ENCODE measurements around the gene IL12A. TPM values are rescaled to one million over a fixed set of nuclear protein-coding genes. Genes with fewer than 3 reads are reported as not detected.

Gene IL12A
- total and polyA plus RNA-seq, 2 of the 8 experiments (the other 6 are each of a cell fraction or from before 2014, with no cell fraction given): 0.41 to 0.92 TPM

GRCh38 chr3:159941038-159942000, 47.3 kb upstream of the IL12A start (continued):
- TF ChIP-seq CTCF (IDR thresholded peaks at IDR 0.05; ENCODE audit: control extremely low read depth in 1 of 3, insufficient read depth in 1 of 3, low read depth in 1 of 3, low read length in 3 of 3) (no peak), SIX5 (IDR thresholded peaks at IDR 0.05; ENCODE audit: low read depth, low read length) (no peak), SP4 (IDR thresholded peaks at IDR 0.05; ENCODE audit: low read length) (no peak), TAF1 (IDR thresholded peaks at IDR 0.05; ENCODE audit: low read depth, low read length) (no peak), POU5F1 (IDR thresholded peaks at IDR 0.05; ENCODE audit: low read depth, low read length) (no peak), KDM1A (IDR thresholded peaks at IDR 0.05; ENCODE audit: borderline replicate concordance, low read length) (no peak), CEBPB (IDR thresholded peaks at IDR 0.05; ENCODE audit: low read depth, low read length) (no peak), CTBP2 (IDR thresholded peaks at IDR 0.05; ENCODE audit: borderline replicate concordance, insufficient read depth, insufficient read length, low read length) (no peak)
